Mucosa of stomach (tissue), 1 donor: ENCODE measurements around the gene KIR3DL3.
"Not testable (repeated sequence)": the region's sequence is repeated elsewhere in the genome, so short reads cannot be mapped to it uniquely, and the experiment has no call there.

Source experiments
- H3K27me3 ChIP-seq: one replicate; pipeline ENCODE4 v1.7.0; 2013; ENCODE audit warnings: mild to moderate bottlenecking, low read length; ENCODE audit not compliant: control insufficient read depth, insufficient read depth
- H3K36me3 ChIP-seq: one replicate; pipeline ENCODE4 v1.7.0; 2013; ENCODE audit warnings: low read length; ENCODE audit not compliant: control insufficient read depth, insufficient read depth
- H3K4me1 ChIP-seq: one replicate; pipeline ENCODE4 v1.7.0; 2013; ENCODE audit warnings: mild to moderate bottlenecking, low read length; ENCODE audit not compliant: control insufficient read depth, insufficient read depth
- H3K4me3 ChIP-seq: one replicate; pipeline ENCODE4 v1.7.0; 2013; ENCODE audit warnings: low read length
- H3K9ac ChIP-seq: one replicate; pipeline ENCODE4 v1.7.0; 2013; ENCODE audit warnings: mild to moderate bottlenecking, low read length, moderate library complexity
- H3K9me3 ChIP-seq: one replicate; pipeline ENCODE4 v1.7.0; 2013; ENCODE audit warnings: mild to moderate bottlenecking, low read length, moderate library complexity; ENCODE audit not compliant: control insufficient read depth
- donor health status: Pancreatic carcinoma.

Gene KIR3DL3

DNA sequence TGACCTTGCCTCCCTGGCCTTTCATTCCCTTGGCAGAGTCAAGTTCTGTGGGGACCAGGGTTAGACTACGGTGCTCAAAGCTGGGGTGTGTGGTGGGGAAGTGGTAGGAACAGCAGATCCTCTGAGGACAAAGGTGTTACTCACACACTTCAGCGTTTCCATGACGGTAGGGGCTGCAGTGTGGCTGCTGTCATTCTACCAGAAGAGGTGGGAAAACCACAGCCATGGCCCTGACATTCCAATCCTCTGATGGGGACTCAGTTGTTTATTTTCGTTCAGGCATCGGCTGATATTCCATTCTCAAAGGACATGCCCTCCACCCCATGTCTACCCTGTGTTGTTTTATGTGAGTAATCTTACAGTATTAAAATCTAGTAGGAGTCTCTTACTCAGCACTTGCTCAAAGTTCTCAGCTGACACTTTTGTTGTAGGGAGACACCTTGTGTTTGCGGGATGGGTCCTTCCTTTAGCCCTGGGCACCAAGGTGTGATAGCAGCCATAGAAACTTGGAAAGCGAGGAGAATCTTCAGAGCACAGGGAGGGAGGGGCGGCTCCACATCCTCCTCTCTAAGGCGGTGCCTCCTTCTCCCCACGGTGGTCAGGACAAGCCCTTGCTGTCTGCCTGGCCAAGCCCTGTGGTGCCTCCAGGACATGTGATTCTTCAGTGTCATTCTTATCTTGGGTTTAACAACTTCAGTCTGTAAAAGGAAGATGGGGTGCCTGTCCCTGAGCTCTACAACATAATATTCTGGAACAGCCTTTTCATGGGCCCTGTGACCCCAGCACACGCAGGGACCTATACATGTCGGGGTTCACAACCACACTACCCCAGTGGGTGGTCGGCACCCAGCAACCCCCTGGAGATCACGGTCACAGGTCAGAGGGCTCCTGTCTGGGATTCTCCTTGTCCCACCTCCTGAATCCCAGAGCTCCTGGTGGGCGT, 47.0 kb downstream of the KIR3DL3 start:
- H3K27me3 ChIP-seq, H3K4me3 ChIP-seq, H3K4me1 ChIP-seq, H3K9me3 ChIP-seq, H3K9ac ChIP-seq, H3K36me3 ChIP-seq: not testable (repeated sequence)

DNA sequence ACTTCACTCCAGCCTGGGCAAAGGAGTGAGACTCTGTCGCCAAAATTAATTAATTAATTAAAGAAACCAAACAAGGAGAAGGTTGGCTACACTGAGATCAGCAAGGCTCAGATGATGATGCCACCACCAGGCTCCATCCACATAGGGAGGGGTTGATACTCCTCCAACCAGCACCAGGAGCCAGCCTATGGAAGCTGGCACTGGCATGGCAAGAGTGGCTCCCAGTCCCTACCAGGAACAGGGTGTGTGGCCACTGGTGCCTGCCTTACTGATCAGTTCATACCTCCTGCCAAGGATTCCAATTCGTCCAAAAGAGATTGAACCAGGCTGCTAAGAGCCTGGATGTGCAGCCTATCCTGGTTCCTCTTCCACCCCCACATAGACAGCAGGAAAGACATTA, 48.4 kb downstream of the KIR3DL3 start:
- H3K36me3 ChIP-seq, H3K9ac ChIP-seq, H3K4me1 ChIP-seq, H3K9me3 ChIP-seq, H3K27me3 ChIP-seq, H3K4me3 ChIP-seq: not testable (repeated sequence)

DNA sequence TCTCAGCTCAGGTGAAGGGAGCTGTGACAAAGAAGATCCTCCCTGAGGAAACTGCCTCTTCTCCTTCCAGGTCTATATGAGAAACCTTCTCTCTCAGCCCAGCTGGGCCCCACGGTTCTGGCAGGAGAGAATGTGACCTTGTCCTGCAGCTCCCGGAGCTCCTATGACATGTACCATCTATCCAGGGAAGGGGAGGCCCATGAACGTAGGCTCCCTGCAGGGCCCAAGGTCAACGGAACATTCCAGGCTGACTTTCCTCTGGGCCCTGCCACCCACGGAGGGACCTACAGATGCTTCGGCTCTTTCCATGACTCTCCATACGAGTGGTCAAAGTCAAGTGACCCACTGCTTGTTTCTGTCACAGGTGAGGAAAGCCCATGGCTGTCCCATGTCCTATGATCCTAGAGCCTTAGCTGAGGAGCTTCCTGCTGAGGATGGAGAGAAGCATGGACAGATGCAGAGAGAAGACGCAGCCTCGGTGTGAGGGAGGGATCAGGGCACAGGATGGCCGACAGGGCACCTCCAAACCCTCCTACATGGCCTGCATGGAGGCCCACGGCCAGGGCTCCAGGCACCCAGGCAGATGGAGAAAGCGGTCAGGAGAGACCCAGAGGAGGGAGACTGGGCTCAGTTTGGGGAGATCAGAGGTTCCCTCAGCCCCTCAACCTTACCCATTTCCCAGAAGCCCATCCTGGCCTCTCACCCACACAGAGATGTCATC, 51.0 kb downstream of the KIR3DL3 start:
- not testable (repeated sequence) for H3K4me3 ChIP-seq, H3K9me3 ChIP-seq, H3K9ac ChIP-seq, H3K36me3 ChIP-seq, H3K27me3 ChIP-seq, H3K4me1 ChIP-seq

DNA sequence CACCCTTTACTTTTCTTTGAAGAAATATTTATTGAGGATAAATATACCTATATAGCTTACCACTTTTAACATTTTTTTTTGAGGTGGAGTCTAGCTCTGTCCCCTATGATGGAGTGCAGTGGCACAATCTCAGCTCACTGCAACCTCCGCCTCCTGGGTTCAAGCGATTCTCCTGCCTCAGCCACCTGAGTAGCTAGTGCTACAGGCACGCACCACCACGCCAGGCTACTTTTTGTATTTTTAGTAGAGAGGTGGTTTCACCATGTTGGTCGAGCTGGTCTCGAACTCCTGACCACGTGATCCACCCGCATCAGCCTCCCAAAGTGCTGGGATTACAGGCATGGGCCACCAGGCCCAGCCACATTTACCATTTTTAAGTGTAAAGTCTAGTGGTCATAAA, 51.6 kb downstream of the KIR3DL3 start:
- not testable (repeated sequence) for H3K36me3 ChIP-seq, H3K4me3 ChIP-seq, H3K9me3 ChIP-seq, H3K9ac ChIP-seq, H3K4me1 ChIP-seq, H3K27me3 ChIP-seq

DNA sequence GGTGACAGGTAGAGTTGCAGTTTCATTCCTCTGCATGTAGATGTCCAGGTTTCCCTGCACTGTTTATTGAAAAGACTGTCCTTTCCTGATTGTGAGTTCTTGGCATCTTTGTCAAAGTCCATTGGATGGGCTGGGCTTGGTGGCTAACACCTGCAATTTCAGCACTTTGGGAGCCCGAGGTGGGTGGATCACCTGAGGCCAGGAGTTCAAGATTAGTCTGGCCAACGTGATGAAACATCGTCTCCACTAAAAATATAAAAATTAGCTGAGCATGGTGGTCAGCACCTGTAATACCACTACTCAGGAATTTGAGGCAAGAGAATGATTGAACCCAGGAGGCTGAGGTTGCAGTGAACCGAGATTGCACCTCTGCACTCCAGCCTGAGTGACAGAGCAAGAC, 53.6 kb downstream of the KIR3DL3 start:
- not testable (repeated sequence) for H3K4me1 ChIP-seq, H3K36me3 ChIP-seq, H3K9me3 ChIP-seq, H3K27me3 ChIP-seq, H3K4me3 ChIP-seq, H3K9ac ChIP-seq

DNA sequence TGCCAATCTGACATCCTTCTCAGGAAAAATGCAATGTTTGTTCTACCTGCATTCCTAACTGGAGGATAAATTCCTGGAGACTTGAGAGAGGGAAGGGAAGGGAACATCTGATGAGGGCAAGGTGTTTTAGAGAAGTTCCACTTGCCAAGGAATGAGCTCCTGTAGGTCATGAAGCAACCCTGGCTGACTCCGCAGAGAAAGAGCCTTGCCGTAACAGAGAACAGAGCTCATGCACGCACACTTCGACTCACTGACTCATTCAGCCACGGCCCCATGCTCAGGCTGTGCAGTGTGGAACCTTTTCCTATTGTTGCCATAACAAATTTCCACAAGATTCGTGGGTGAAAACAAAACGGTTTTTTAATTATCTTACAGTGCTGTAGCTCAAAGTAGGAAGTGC, 54.7 kb downstream of the KIR3DL3 start:
- H3K9ac ChIP-seq, H3K4me3 ChIP-seq, H3K27me3 ChIP-seq, H3K36me3 ChIP-seq, H3K4me1 ChIP-seq, H3K9me3 ChIP-seq: not testable (repeated sequence)

DNA sequence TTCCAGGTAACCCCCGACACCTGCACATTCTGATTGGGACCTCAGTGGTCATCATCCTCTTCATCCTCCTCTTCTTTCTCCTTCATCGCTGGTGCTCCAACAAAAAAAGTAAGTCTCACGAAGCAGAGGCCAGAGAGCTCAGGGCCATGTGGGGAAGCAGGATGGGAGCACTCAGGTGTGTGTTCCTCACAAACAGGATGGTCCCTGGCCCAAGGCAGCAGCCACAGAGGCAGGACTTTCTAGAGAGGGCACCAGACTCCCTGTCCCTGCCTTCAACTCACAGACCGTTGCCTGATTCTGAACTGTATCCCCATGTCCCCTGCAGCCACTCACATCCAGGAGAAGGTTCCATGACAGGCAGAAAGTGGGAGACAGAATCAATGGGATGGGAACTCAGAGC, 58.7 kb downstream of the KIR3DL3 start:
- H3K4me1 ChIP-seq, H3K27me3 ChIP-seq, H3K9me3 ChIP-seq, H3K36me3 ChIP-seq, H3K4me3 ChIP-seq, H3K9ac ChIP-seq: not testable (repeated sequence)
